Stimulated activated CD8-positive, alpha-beta memory T cell treated with anti-CD3 and anti-CD28 coated beads, Interleukin-4, amount 100 ng/mL, for 24 hours (primary cell): ENCODE results near the gene TM6SF1.

Experiments
- DNase-seq: peaks from one replicate; pipeline ENCODE4 v3.0.0-alpha.2; 2020; ENCODE audit warnings: low read depth

TM6SF1 gene

DNA sequence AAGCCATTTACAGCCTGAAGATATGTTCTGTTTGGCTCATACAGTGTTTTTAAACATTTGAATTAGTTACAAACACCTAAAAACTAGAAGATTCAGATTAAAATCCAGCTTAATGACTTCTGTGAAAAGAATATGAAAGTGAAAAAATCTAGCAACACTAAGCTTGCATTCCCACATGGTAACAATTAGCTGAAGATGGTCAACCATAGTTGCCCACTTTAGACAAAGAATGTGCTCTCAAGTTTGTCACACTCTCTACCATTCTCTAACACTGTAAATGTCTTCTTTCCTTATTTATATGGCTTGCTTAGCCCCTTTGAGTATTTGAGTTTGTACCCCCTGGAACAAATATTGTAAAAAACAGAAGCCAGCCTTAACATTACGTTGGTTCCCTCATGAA, 67.4 kb downstream of the TM6SF1 start:
- DNase-seq, result no peak

DNA sequence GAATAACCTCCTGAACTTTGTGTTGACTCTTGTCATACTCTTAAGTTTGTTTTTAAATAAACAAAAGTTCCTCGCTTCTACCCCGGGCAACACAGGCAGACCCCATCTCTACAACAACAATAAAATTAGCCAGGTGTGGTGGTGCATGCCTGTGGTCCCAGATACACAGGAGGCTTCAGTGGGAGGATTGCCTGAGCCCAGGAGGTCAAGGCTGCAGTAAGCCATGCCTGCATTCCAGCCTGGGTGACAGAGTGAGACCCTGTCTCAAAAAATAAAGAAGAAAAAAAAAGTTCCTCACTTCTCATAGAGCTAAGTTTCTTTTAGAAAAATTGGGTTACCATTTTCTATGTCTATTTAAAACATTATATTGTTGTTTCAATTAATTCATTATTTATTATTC, 70.9 kb downstream of the TM6SF1 start:
- no peak for DNase-seq

DNA sequence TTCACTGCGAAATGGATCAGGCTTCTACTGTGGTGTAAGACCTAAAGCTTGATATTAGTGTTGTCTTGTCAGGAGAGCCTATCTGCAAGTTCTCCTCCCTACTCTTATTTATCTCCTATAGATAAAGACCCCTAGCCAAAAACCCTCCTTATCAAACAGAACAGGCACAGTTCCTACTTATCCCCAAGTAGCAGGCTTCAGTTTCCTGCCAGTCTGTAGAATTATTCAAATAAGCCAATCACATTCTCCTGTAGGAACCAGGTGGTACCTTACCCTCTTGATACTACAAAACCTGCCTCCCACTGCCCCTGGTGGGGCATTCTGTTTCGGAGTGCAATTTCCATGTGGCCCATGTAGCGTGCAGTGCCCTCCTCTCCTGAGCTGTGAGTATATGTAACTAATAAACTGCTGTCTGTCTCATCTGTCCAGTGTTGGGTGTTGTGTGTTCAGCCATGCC, 71.5 kb downstream of the TM6SF1 start:
- DNase-seq, result no peak

DNA sequence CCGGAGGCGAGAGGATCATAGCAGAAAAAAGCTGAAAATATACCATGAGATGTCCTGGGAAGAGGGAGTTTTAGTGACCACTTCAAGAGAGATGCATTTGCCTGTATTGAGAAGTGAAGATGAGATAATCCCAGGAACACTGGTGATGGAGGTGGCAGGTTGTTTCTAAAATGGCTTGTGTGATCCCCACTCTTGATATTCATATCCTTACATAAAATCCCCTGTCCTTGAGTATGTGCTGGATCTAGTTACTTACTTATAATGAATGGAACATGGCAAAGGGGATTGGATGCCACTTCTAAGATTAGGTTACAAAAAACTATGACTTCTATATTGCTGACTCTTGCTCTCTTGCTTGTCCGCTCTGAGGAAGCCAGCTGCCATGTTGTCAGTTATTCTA, 78.1 kb downstream of the TM6SF1 start:
- DNase-seq, result no peak
